Dendritic cell treated with granulocyte-macrophage colony-stimulating factor and Interleukin-4, amounts not matched to agents 40 ng/mL and 50 ng/mL, for 4 days (primary cell): Measurements from ENCODE around the gene TESK2.

ENCODE experiments used
- H3K27ac Mint-ChIP-seq: one replicate; pipeline ENCODE4 v1.8.0; 2022; ENCODE audit warnings: mild to moderate bottlenecking, mixed read lengths
- H3K27me3 Mint-ChIP-seq: one replicate; pipeline ENCODE4 v1.8.0; 2022; ENCODE audit warnings: mild to moderate bottlenecking, mixed read lengths
- H3K36me3 Mint-ChIP-seq: one replicate; pipeline ENCODE4 v1.8.0; 2022; ENCODE audit warnings: low read depth, mixed read lengths
- H3K4me1 Mint-ChIP-seq: one replicate; pipeline ENCODE4 v1.8.0; 2022; ENCODE audit warnings: low read depth, mixed read lengths
- H3K4me3 Mint-ChIP-seq: one replicate; pipeline ENCODE4 v1.8.0; 2022; ENCODE audit warnings: mild to moderate bottlenecking, moderate library complexity, mixed read lengths
- H3K9me3 Mint-ChIP-seq: one replicate; pipeline ENCODE4 v1.8.0; 2022; ENCODE audit warnings: mixed read lengths
- intact Hi-C: fragments of 100-400 bp; cut with micrococcal nuclease; formaldehyde crosslinking; loops from one replicate; pipeline ENCODE4 v1.15.0; 2022

Gene TESK2

DNA sequence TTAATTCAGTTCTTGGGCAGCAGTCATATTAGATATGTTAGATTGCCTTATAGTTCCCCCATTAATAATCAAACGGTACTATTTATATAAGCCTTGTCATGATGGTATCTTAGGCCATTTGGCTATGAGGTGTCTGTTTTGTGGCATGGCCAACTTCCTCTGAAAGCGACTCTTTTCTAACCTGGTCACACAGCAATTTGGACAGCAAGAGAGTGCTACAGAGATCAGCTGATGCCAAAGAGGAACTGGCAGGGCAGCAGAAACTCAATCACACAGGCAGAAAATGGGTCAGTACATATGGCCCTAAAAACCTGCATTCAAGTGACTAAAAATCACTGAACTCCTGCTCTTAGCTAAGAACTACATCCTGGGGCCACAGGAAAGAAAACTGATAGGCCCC, 137.3 kb downstream of the TESK2 start:
- H3K27me3 Mint-ChIP-seq: no peaks in the 10 kb centered on the region
- no peaks in the 10 kb centered on the region for H3K36me3 Mint-ChIP-seq
- no peaks in the 10 kb centered on the region for H3K9me3 Mint-ChIP-seq
- no peak overlapping the region for H3K27ac Mint-ChIP-seq
- intact Hi-C loops: no loop called here
- no peak overlapping the region for H3K4me3 Mint-ChIP-seq
- peaks cover 5% of the 10 kb centered on the region for H3K4me1 Mint-ChIP-seq

DNA sequence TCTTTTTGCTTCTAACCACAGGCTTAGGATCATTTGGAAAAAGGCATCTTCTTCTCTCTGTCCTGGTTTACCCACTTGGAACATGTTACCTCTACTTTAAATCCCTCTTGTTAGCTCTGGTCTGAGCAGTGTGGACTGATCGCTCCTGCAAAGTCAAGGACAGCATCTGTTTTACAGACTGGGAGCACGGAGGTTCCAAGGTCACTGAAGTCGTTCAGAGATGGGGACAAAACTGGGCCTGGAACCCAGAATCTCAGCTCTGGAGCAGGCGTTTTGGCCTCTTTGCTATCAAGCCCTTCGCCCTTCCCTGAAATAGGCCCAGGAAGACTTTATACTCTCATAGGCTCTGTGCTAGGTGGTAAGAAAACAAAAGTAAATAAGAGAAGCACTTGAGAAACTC, 139.5 kb downstream of the TESK2 start:
- Mint-ChIP-seq H3K36me3 (peaks cover 7% of the 10 kb centered on the region), H3K4me3 (no peak overlapping the region), H3K27me3 (no peaks in the 10 kb centered on the region), H3K9me3 (no peaks in the 10 kb centered on the region), H3K27ac (no peak overlapping the region), H3K4me1 (peaks cover 5% of the 10 kb centered on the region)
- intact Hi-C loops: no loop called here

DNA sequence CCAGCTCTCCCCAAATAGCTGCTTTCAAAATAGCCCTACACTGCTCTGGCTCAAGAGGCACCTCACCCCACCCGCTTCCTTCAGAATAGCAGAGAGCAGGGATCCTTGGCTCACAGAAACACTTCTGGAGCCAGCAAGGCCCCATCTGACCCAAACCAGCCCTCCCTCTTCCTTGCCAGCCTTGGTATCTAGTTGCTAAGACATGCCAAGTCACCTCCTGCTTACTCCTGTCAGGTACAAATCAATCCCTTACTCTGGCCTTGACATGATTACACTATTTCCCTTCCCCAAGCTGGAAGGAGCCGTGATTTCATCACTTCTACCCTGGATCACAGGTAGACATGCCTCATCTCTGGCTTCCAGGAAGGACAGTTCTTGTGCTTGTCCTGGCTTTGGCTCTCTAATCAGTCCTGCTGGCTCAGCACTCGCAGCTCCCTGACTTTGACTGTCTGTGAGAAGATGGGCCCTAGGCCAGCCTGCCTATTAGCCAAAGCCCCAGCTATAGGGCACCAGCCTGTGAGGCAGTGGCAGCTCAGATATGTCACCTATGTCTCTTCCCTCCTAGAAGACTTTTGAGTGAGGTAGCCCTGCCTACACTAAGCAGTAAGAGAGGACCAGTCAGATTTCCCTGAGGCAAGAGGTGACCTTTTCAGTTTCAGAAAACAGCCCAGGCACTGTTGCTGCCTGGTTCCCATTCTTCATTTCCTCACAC, 141.8 kb downstream of the TESK2 start:
- H3K4me1 Mint-ChIP-seq: peaks cover 5% of the 10 kb centered on the region
- H3K27me3 Mint-ChIP-seq: no peaks in the 10 kb centered on the region
- intact Hi-C loops: no loop called here
- no peak overlapping the region for H3K27ac Mint-ChIP-seq
- peaks cover 31% of the 10 kb centered on the region for H3K36me3 Mint-ChIP-seq
- no peaks in the 10 kb centered on the region for H3K9me3 Mint-ChIP-seq
- H3K4me3 Mint-ChIP-seq: no peak overlapping the region

DNA sequence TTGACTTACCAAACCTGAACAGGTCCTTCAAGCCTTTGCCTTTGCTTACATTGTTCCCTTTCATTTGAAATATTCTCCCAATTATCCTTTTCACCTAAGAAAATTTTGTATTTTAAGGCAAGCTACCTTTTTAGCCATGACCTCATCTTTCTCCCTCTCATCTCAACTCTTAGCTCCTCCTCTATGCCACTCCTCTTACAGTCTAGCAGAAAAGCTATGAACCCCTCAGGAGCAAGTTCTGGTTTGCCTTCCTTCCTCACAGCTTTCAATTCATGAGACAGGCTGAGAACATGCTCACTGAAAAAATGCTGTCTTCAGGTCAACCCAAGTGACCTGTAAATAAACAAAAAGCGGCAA, 142.4 kb downstream of the TESK2 start:
- no peaks in the 10 kb centered on the region for H3K9me3 Mint-ChIP-seq
- H3K36me3 Mint-ChIP-seq: peaks cover 36% of the 10 kb centered on the region
- no peak overlapping the region for H3K4me3 Mint-ChIP-seq
- no peaks in the 10 kb centered on the region for H3K27me3 Mint-ChIP-seq
- no peak overlapping the region for H3K27ac Mint-ChIP-seq
- peaks cover 2% of the 10 kb centered on the region for H3K4me1 Mint-ChIP-seq
- intact Hi-C loops: no loop called here

DNA sequence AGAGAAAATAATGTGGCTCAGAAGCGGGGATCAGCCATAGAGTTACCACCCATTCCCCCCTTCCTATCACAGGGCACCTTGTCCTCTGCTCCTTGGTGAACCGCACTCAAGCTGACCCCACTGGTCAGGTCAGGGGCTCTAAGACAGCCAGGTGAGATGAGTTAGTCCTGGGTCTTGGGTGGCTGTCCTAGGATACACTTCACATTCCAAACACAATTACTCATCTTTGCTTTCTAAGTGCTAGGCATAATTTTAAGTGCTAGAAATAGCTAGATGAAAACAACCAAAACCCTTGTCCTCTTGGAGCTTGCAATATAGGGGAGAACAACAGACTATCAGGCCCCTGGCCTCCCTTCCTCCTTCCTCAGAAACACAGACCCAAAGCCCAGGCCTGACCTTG, 142.9 kb downstream of the TESK2 start:
- Mint-ChIP-seq H3K4me3 (no peak overlapping the region), H3K27me3 (no peaks in the 10 kb centered on the region), H3K4me1 (no peaks in the 10 kb centered on the region), H3K9me3 (no peaks in the 10 kb centered on the region), H3K36me3 (peaks cover 42% of the 10 kb centered on the region), H3K27ac (no peak overlapping the region)
- intact Hi-C loops: no loop called here

DNA sequence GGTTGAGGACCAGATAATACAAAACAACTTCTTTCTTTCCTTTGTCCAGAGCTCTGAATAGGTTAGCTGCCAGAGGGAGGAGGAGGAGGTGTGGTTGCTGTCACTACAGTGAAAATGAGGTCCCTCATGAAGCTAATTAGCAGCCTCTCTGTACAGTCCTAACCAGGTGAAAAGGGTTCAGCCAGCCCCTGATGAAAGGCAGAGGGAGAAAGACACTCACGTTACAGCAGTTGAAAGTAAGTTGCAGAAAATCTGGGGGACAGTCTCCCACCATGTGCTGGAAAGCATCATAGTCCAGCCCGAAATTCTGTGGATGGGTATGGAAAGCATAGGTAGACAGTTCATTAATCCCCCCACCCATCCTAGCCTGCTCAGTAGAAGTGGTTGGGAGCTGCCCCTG, 144.5 kb downstream of the TESK2 start:
- peaks cover 57% of the 10 kb centered on the region for H3K36me3 Mint-ChIP-seq
- intact Hi-C loops: no loop called here
- H3K27me3 Mint-ChIP-seq: no peaks in the 10 kb centered on the region
- no peak overlapping the region for H3K4me3 Mint-ChIP-seq
- H3K4me1 Mint-ChIP-seq: peaks cover 10% of the 10 kb centered on the region
- no peaks in the 10 kb centered on the region for H3K9me3 Mint-ChIP-seq
- H3K27ac Mint-ChIP-seq: no peak overlapping the region

DNA sequence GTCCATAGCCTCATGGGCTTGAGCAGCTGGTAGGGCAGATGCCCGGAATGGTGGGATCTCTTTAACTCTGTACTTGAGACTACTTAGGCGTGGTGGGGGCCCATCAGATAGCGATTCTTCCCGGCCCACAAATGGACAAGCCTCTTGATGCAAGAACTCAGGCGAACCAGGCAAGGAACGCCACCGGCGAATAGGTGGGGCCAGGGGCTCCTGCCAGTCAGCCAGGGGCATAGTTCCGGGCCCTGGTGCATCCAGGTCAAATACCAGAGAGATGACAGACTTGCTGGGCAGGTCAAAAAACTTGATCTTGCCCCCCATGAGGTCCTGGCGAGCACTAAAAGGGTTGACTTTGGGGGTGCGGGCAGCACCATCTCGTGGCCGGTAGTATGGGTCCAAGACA, 145.9 kb downstream of the TESK2 start:
- H3K9me3 Mint-ChIP-seq: no peaks in the 10 kb centered on the region
- no peak overlapping the region for H3K27ac Mint-ChIP-seq
- H3K4me3 Mint-ChIP-seq: no peak overlapping the region
- no peaks in the 10 kb centered on the region for H3K27me3 Mint-ChIP-seq
- peaks cover 20% of the 10 kb centered on the region for H3K4me1 Mint-ChIP-seq
- intact Hi-C loops: no loop called here
- H3K36me3 Mint-ChIP-seq: peaks cover 65% of the 10 kb centered on the region

DNA sequence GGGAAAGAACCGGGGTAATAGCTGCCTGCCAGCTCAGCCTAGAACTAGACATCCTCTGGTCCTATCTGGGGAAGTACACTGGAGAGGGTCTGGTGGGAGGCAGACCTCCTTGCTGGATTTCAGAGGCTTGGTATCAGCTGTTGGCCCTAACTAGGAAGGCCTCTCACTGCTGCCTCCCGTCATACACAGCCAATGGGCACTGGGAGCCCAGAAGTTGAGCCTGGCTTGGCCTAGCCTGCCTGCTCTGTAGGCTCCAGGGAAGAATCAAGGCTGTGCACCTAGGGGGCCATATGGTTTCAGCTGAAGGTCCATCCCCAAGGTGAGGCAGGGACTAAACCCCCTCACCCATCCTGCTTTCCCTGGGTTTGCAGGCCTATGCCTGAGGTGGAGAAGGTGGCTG, 146.5 kb downstream of the TESK2 start:
- intact Hi-C loops: loop anchor here (5.0 kb wide), 1 partner anchor 158 kb away; the partner anchor contains the start of genes CCDC163 and MMACHC
- H3K27me3 Mint-ChIP-seq: no peaks in the 10 kb centered on the region
- H3K36me3 Mint-ChIP-seq: peaks cover 71% of the 10 kb centered on the region
- H3K4me3 Mint-ChIP-seq: no peak overlapping the region
- no peak overlapping the region for H3K27ac Mint-ChIP-seq
- H3K9me3 Mint-ChIP-seq: no peaks in the 10 kb centered on the region
- H3K4me1 Mint-ChIP-seq: peaks cover 23% of the 10 kb centered on the region

DNA sequence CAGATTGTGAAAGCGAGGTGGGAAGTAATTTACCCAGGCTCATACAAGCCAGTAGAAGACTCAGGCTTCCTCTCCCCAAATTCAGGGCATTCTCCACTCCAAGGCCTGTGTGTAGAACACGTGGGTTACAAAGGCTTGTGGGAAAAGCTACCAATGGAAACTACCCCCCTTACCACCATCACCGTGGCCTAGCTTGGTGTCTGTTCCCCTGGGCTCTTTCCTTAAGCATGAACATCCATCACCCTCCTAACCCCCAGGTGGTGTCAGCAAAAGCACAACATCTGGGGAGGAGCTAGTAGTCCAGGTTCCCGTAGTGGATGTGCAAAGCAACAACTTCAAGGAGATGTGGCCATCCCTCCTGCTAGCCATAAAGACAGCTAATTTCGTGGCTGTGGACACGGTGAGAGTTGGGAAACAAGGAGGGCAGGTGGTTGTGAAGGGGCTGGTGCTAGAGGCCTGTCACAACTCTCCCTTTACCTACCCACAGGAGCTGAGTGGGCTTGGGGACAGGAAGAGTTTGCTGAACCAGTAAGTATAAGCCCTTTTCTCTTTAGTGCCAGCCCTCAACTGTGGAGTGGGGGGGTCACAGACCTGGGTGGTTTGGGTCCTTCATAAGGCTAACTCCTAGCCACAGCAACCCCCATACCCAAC, 150.0 kb downstream of the TESK2 start:
- H3K4me1 Mint-ChIP-seq: peaks cover 43% of the 10 kb centered on the region
- peak overlapping the region; percentile 89 for H3K4me3 Mint-ChIP-seq
- H3K9me3 Mint-ChIP-seq: no peaks in the 10 kb centered on the region
- peak overlapping the region; percentile 95 for H3K27ac Mint-ChIP-seq
- H3K36me3 Mint-ChIP-seq: peaks cover 71% of the 10 kb centered on the region
- no peaks in the 10 kb centered on the region for H3K27me3 Mint-ChIP-seq
- intact Hi-C loops: loop anchor here (1.0 to 5.0 kb wide), 2 partner anchors 38 to 161 kb away; partner anchors contain the start of genes CCDC163 and MMACHC

DNA sequence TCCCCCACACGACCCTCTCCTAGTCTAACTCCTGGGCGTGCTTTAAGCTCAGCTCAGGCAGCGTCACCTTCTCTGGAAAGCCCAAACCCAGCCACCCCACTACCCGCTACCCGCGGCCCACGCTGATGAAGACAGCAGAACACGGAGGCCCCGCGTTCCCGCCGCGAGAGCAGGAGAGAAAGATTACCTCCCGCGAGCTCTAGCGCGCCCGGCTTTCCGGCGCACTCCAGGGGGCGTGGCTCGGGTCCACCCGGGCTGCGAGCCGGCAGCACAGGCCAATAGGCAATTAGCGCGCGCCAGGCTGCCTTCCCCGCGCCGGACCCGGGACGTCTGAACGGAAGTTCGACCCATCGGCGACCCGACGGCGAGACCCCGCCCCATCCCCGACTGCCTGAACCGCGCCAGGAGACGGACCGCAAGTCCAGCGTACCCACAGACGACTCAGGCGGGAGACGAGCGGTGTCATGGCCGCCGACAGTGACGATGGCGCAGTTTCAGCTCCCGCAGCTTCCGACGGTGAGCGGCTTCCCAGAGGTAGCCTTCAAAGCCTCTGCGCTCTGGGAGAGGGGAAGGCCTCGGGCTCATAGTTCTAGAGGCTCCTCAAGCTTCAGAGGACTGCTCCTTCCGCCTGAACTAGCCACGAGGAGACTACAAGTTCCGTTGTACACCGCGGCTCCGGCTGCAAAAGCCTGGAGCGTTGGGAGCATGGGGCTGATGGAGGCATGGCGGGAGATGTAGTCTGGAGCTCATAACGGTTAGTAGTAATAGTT, 151.0 kb downstream of the TESK2 start, which contains the start of the genes MUTYH and TOE1:
Gene MUTYH, minus strand, starts transcription at position 652 of the 770 bp plus-strand sequence. CDS start 5,935 bp downstream, outside the sequence.
Gene TOE1, plus strand, starts transcription at position 382 of the 770 bp plus-strand sequence. Its CDS starts 83 bp downstream, at position 465.
- Mint-ChIP-seq H3K4me1 (peaks cover 43% of the 10 kb centered on the region), H3K27me3 (no peaks in the 10 kb centered on the region), H3K36me3 (peaks cover 61% of the 10 kb centered on the region), H3K4me3 (peak within 1 kb of the TSS; percentile 89), H3K9me3 (no peaks in the 10 kb centered on the region), H3K27ac (peak within 1 kb of the TSS; percentile 95)
- intact Hi-C loops: loop anchor here (1.0 to 5.0 kb wide), 3 partner anchors 37 to 327 kb away; partner anchors contain the start of genes CCDC163, MMACHC and UROD

DNA sequence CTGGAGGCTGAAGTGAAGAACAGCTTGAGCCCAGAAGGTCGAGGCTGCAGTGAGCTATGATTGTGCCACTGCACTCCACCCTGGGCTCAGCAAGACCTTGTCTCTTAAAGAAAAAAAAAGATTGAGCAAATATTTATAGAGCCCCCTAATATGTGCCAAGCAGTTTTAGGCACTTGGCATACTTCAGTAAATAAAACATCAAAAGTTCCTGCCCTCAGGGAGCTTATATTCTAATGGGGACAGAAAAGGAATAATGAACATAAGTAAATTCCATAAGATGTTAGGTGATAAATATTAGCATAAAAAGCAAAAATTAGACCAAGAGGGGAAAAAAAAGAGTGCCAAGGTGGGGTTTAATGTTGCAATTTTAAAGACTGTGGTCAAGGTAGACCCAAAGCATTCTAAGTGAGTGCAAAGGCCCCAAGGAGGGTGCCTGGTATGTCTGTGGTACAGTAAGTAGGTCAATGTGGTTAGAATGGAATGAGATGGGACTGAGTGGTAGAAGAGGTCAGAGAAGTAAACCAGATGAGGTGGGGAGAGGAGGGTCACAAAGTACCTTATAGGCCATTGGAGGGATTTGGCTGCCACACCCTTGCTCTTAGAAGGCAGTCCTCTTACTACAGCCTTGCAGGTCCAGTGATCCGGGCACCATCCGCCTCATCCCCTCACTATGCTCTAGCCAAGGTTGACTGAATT, 153.2 kb downstream of the TESK2 start:
- Mint-ChIP-seq H3K4me3 (no peak overlapping the region), H3K36me3 (peaks cover 49% of the 10 kb centered on the region), H3K27ac (no peak overlapping the region), H3K4me1 (peaks cover 53% of the 10 kb centered on the region), H3K27me3 (no peaks in the 10 kb centered on the region), H3K9me3 (no peaks in the 10 kb centered on the region)
- intact Hi-C loops: loop anchor here (2.0 kb wide), 1 partner anchor 325 kb away; the partner anchor contains the start of gene UROD

DNA sequence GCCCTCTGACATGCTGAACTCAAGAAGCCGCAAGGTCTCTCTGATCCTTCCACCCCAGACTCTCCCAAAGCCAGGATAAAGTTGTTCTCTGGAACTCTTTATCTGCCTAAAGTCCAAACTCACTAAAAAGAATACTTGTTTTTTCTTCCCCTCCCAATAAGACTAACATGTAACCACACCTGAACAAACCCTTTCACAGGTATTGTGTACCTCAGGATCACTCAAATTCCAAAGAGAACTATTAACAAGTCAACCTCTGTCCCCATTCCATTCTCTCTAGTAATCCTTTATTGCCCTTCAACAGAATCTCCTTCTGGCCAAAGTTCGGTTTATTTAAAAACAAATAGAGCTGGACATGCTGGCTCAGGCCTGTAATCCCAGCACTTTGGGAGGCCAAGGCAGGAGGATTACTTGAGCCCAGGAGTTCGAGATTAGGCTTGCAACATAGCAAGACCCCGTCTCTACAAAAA, 155.1 kb downstream of the TESK2 start:
- peaks cover 51% of the 10 kb centered on the region for H3K36me3 Mint-ChIP-seq
- no peaks in the 10 kb centered on the region for H3K27me3 Mint-ChIP-seq
- intact Hi-C loops: no loop called here
- peaks cover 38% of the 10 kb centered on the region for H3K4me1 Mint-ChIP-seq
- H3K27ac Mint-ChIP-seq: peak overlapping the region; percentile 19
- H3K9me3 Mint-ChIP-seq: no peaks in the 10 kb centered on the region
- H3K4me3 Mint-ChIP-seq: no peak overlapping the region
